Skeletal muscle satellite cell (primary cell): Measurements from ENCODE around the gene GRB2. TPM values are rescaled to one million over a fixed set of nuclear protein-coding genes. Genes with fewer than 3 reads are reported as not detected.
A peak's percentile ranks its signal among the peaks of the same experiment; 100 is the strongest.
"Not testable (repeated sequence)": the region's sequence is repeated elsewhere in the genome, so short reads cannot be mapped to it uniquely, and the experiment has no call there.

Experiments
- H3K27me3 ChIP-seq: 2 replicates; pipeline ENCODE4 v1.7.0; 2013; ENCODE audit warnings: low read length; ENCODE audit not compliant: control insufficient read depth, insufficient read depth
- H3K36me3 ChIP-seq: 2 replicates; pipeline ENCODE4 v1.7.0; 2013; ENCODE audit warnings: mild to moderate bottlenecking, control low read depth, low read length; ENCODE audit not compliant: insufficient read depth
- H3K4me1 ChIP-seq: 2 replicates; pipeline ENCODE4 v1.7.0; 2013; ENCODE audit warnings: low read length; ENCODE audit not compliant: control insufficient read depth, insufficient read depth
- H3K4me2 ChIP-seq: 2 replicates; pipeline ENCODE4 v1.7.0; 2013; ENCODE audit warnings: mild to moderate bottlenecking, low read length
- H3K4me3 ChIP-seq: 2 replicates; pipeline ENCODE4 v1.7.0; 2013; ENCODE audit warnings: low read length
- H3K9ac ChIP-seq: 2 replicates; pipeline ENCODE4 v1.7.0; 2013; ENCODE audit warnings: mild to moderate bottlenecking, low read depth, low read length, moderate library complexity
- H3K9me3 ChIP-seq: replicated peaks from 2 replicates; pipeline ENCODE4 v1.7.0; 2013; ENCODE audit warnings: mild to moderate bottlenecking, control low read depth, low read length
- total RNA-seq: library from RNA; depleted of rRNA; stranded (reverse); fragments of >200 nt; gene quantifications from 2 replicates; pipeline ENCODE4 v1.2.3, GENCODE V29; 2012; rRNA removed

GRB2 gene
- total RNA-seq: 72.1 and 75.8 TPM in 2 replicates

DNA sequence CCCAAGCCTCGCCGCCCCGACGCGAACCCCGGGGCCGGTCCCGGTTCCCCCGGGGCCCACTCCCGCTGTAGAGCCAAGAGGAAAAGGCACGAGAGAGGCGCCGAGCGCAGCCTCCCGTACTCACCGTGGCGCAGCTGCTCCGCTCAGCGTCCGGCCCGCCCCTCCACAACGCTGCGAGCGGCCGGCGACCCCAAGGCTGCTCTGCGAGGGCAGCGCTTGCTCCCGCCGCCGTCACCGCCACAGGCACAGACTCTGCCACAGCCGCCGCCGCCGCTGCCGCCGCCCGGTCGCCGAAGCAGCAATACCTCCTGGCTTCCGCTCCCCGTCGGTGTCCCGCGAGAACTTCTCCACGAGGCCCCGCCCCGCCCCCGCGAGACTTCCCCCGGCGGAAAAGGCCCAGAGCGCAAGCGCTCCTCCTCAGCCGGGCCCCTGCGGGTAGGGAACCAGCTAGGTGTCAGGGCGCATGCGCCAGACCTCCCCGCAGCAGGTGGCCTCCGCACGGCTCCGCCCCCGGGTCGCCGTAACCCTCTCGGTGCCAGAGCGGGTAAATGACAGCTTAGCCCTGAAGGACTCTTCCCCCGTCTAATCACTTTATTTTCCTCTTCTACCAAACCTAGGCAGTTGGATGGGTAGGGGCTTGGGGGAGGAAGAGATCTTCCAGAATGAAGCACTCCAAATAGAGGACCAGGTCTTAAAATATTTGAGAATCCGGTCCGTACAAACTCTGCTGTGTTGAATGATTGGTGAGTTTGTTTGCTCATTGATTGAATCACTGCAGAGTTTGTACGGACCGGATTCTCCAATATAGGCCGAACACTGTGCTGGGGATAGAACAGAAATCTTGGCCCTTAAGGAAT lies at the start of gene GRB2:
Gene GRB2 (minus strand): TSS at position 314 of the 857 bp plus-strand sequence. CDS start 12,050 bp downstream, outside the sequence.
- H3K27me3 ChIP-seq: peaks cover 3% of the 10 kb centered on the region
- H3K4me3 ChIP-seq: peak within 1 kb of the TSS; percentile 98
- H3K9me3 ChIP-seq: no peaks in the 10 kb centered on the region
- peaks cover 8% of the 10 kb centered on the region for H3K4me1 ChIP-seq
- peak within 1 kb of the TSS; percentile 98 for H3K9ac ChIP-seq
- H3K4me2 ChIP-seq: peak within 1 kb of the TSS; percentile 98
- H3K36me3 ChIP-seq: no peaks in the 10 kb centered on the region

DNA sequence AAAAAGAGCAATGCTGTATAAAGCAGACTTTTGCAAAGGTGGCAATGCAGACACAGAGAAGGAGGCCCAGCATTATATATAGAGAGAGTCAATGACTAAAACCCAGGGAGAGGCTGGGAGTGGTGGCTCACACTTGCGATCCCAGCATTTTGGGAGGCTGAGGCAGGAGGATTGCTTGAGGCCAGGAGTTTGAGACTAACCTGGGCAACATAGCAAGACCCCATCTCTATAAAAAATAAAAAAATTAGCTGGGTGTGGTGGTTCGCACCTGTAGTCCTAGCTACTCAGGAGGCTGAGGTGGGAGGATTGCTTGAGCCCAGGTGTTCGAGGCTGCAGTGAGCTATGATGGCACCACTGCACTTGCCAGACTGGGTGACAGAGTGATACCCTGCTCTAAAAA lies 49.2 kb upstream of the GRB2 start:
- not testable (repeated sequence) for H3K9ac ChIP-seq, H3K36me3 ChIP-seq, H3K27me3 ChIP-seq, H3K4me2 ChIP-seq, H3K9me3 ChIP-seq, H3K4me3 ChIP-seq
- H3K4me1 ChIP-seq: peaks cover 12% of the 10 kb centered on the region

DNA sequence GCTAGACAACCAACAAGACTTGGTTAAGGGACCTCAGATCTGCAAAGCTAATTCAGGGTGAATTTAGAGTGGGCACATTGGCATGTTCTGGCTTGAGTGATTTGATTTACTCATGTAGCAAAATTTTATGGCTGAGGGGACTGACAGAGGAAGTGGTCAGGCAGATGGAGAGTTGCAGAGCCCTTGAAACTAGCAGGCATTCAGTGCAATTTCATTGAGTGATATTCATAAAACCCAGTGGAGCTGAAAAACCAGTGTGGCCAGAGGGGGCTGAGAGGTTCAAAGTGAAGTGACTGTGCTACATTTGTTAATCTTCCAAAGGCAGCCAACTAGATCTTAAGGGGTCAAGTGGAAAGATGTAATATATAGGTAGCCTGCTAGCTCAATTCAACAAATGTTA lies 48.7 kb upstream of the GRB2 start:
- H3K27me3 ChIP-seq: no peaks in the 10 kb centered on the region
- H3K9me3 ChIP-seq: no peaks in the 10 kb centered on the region
- H3K36me3 ChIP-seq: no peaks in the 10 kb centered on the region
- H3K9ac ChIP-seq: no peak overlapping the region
- H3K4me1 ChIP-seq: peaks cover 12% of the 10 kb centered on the region
- no peak overlapping the region for H3K4me3 ChIP-seq
- H3K4me2 ChIP-seq: no peak overlapping the region

DNA sequence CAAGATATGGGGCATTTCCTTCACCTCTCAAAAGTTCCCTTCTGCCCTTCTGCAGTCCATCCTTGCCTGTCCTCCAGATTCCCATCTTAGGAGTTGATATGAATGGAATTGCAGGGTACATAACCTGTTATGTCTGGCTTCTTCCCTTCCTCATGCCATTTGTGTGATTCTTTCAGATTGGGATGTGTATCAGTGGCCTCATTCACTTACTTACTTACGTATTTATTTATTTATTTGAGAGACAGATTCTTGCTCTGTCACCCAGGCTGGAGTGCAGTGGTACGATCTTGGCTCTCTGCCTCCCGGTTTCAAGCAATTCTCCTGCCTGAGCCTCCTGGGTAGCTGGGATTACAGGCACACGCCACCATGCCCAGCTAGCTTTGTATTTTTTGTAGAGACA lies 44.8 kb upstream of the GRB2 start:
- no peak overlapping the region for H3K4me3 ChIP-seq
- no peak overlapping the region for H3K4me2 ChIP-seq
- no peaks in the 10 kb centered on the region for H3K4me1 ChIP-seq
- H3K9ac ChIP-seq: no peak overlapping the region
- H3K27me3 ChIP-seq: no peaks in the 10 kb centered on the region
- H3K9me3 ChIP-seq: no peaks in the 10 kb centered on the region
- H3K36me3 ChIP-seq: no peaks in the 10 kb centered on the region

DNA sequence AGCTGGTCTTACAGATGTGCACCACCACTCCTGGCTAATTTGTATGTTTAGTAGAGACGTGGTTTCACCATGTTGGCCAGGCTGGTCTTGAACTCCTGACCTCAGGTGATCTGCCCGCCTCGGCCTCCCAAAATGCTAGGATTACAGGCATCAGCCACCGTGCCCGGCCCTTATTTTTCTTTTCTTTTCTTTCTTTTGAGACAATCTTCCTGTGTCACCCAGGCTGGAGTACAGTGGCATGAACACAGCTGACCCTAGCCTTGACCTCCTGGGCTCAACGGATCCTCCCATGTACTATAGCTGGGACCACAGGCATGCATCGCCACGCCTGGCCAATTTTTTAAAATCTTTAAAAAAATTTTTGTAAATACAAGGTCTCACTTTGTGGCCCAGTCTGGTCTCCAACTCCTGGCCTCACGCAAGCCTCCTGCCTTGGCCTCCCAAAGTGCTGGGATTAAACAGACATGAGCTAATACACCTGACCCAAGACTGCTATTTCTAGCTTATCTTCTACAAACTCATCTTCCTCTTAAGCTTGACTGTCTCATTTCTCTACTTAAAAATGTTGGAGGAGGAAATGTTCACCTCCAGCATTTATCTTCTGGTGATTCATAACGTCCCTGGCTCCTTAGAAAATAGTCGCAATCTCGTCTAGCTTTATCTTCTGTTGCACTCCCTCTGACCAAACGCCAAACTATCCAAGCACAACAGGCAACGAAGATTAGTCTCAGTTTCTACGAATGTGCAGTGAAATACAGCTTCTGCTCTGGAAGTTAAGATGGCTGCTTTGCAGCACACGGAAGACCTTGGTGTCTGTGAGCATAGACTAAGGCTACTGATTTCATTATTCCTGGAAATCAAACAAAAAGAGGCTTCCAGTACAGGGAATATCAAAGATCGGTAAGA lies 42.7 kb upstream of the GRB2 start:
- H3K36me3 ChIP-seq: no peaks in the 10 kb centered on the region
- peaks cover 10% of the 10 kb centered on the region for H3K4me1 ChIP-seq
- H3K4me3 ChIP-seq: no peak overlapping the region
- H3K9me3 ChIP-seq: no peaks in the 10 kb centered on the region
- no peak overlapping the region for H3K9ac ChIP-seq
- H3K4me2 ChIP-seq: no peak overlapping the region
- H3K27me3 ChIP-seq: no peaks in the 10 kb centered on the region

DNA sequence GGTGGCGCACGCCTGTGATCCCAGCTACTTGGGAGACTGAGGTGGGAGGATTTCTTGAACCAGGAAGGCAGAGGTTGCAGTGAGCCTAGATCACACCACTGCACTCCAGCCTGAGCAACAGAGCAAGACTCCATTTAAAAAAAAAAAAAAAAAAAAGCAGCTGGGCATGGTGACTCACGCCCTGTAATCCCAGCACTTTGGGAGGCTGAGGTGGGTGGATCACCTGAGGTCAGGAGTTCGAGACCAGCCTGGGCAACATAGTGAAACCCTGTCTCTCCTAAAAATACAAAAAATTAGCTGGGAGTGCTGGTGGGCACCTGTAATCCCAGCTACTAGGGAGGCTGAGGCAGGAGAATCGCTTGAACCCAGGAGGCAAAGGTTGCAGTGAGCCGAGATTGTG lies 40.4 kb upstream of the GRB2 start:
- not testable (repeated sequence) for H3K4me2 ChIP-seq, H3K27me3 ChIP-seq, H3K9me3 ChIP-seq, H3K36me3 ChIP-seq, H3K9ac ChIP-seq, H3K4me3 ChIP-seq
- peaks cover 10% of the 10 kb centered on the region for H3K4me1 ChIP-seq

DNA sequence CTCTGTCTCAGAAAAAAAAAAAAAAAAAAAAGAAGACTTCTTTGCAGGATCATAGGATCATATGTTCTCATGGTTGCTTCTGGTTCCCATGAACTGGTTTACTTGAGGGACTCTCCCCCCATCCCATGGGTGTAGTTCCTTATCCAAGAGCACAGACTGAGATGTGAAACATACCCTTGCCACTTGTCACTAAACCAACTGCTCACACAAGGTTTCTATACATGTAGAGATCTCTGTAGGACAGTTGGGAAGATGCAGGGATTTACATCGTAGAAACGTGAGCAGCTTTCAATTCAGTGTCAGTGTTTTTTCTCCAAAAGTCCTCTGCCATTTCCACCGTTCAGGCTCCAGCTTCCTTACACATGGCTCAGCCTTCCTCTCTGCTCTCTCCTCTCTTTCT lies 39.8 kb upstream of the GRB2 start:
- Histone ChIP-seq H3K4me3 (no peak overlapping the region), H3K9me3 (no peaks in the 10 kb centered on the region), H3K27me3 (no peaks in the 10 kb centered on the region), H3K9ac (no peak overlapping the region), H3K4me2 (no peak overlapping the region), H3K36me3 (no peaks in the 10 kb centered on the region), H3K4me1 (peaks cover 10% of the 10 kb centered on the region)

DNA sequence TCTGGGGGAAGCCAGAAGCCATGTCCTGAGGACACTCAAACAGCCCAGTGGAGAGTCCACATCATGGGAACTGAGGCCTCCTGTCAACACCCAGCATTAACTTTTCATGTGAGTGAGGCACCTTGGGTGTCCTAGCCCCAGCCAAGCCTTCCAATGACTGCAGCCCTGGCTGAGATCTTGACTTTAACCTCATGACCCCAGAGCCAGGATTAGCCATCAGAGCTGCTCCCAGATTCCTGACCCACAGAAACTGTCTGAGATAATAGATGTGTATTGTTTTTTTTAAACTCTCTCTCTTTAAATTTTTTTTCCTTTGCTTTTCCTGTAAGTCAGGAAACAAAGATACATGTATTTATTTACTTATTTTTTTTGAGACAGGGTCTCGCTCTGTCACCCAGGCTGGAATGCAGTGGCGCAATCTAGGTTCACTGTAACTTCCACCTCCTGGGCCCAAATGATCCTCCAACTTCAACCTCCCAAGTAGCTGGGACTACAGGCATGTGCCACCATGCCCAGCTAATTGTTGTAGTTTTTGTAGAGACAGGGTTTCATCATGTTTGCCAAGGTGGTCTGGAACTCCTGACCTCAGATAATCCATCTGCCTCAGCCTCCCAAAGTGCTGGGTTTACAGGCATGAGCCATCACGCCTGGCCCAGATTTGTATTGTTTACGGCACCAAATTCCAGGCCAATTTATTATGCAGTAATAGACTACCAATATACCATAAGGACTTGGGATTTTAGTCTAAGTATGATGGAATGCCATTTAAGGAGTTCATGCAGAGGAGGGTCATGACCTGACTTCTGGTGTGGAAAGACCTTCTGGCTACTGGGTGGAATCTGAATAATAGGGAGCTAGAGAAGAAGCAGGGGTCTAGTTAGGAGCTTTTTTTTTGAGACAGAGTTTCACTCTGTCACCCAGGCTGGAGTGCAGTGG lies 37.0 kb upstream of the GRB2 start:
- H3K4me2 ChIP-seq: no peak overlapping the region
- H3K27me3 ChIP-seq: no peaks in the 10 kb centered on the region
- peaks cover 10% of the 10 kb centered on the region for H3K4me1 ChIP-seq
- H3K9ac ChIP-seq: no peak overlapping the region
- H3K36me3 ChIP-seq: no peaks in the 10 kb centered on the region
- H3K9me3 ChIP-seq: no peaks in the 10 kb centered on the region
- no peak overlapping the region for H3K4me3 ChIP-seq

DNA sequence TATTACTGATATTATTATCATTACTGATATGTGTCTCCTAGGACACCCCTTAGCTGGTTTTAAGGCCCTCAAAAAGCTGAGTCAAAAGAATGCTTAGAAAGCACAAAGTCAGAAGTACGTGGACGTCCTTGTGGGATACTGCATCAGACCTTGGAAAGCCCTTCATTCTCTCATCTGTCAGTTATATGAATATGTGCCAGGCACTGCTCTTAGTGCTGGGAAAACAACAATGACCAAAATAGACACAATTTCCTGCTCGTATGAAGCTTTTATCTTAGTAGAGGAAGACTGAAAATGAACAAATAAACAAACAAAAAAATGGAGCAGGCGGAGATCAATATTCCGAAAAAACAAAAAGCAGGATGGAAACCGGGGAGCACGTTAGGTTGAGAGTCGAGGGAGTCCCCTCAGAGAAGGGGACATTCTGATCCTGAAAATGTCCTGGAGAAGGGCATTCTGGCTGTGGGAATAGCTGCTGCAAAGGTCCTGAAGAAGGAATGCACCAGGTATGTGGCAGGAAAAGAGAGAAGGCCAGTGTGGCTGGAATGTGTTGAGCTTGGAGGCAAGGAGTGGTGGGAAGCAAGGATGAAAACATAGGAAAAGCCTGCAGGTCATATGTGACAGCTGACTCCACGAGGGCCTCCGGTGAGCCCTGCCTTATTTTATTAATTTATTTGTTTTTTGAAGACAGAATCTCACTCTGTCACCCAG lies 35.4 kb upstream of the GRB2 start:
- peaks cover 10% of the 10 kb centered on the region for H3K4me1 ChIP-seq
- H3K9me3 ChIP-seq: no peaks in the 10 kb centered on the region

DNA sequence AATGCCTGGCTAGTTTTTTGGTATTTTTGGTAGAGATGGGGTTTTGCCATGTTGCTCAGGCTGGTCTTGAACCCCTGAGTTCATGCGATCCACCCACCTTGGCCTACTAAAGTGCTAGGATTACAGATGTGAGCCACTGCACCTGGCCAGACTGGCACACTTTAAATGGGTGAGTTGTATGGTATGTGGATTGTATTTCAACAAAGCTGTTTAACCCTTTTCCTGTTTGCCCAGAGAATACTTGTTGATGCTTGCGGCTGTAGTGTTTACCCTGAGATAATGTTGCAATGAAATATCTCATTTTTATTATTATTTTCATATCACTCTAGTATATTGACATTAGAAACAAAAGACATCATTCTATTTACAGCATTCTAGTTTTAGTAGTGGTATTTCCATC lies 33.8 kb upstream of the GRB2 start:
- H3K4me3 ChIP-seq: no peak overlapping the region
- H3K36me3 ChIP-seq: no peaks in the 10 kb centered on the region
- no peaks in the 10 kb centered on the region for H3K27me3 ChIP-seq
- H3K4me2 ChIP-seq: no peak overlapping the region
- H3K9me3 ChIP-seq: no peaks in the 10 kb centered on the region
- no peak overlapping the region for H3K9ac ChIP-seq
- H3K4me1 ChIP-seq: peaks cover 6% of the 10 kb centered on the region

More for the DNA sequence above, 35.4 kb upstream of the GRB2 start:
- Histone ChIP-seq H3K4me3 (no peak overlapping the region), H3K36me3 (no peaks in the 10 kb centered on the region), H3K9ac (no peak overlapping the region), H3K4me2 (no peak overlapping the region), H3K27me3 (no peaks in the 10 kb centered on the region)
